CD4-positive, alpha-beta memory T cell (primary cell): ENCODE data around the gene MTFP1. TPM values are rescaled to one million over a fixed set of nuclear protein-coding genes. Genes with fewer than 3 reads are reported as not detected.
A peak's percentile ranks its signal among the peaks of the same experiment; 100 is the strongest.

Source experiments
- CTCF ChIA-PET: fragments of 350-600 bp; sonication (Branson Sonifier 250); formaldehyde crosslinking; loops from one replicate; lab custom pipeline; 2021; ENCODE audit warnings: inconsistent platforms; ENCODE audit not compliant: partially characterized antibody; lab: Charles Lee
- POLR2A ChIA-PET: fragments of 350-600 bp; sonication (Branson Sonifier 250); formaldehyde crosslinking; loops from one replicate; lab custom pipeline; 2021; ENCODE audit not compliant: partially characterized antibody; lab: Charles Lee
- DNase-seq, 5 donors: peaks; one replicate each; pipeline versions ENCODE4 v3.0.0 to v3.0.0-alpha.2; 2020 to 2022; ENCODE audit warnings: mixed read lengths in 1 of 5
- H3K27ac ChIP-seq: one replicate; pipeline ENCODE4 v1.7.0; 2013; ENCODE audit warnings: low read depth, low read length
- H3K27me3 ChIP-seq: 2 replicates; pipeline ENCODE4 v1.7.0; 2013; ENCODE audit warnings: mild to moderate bottlenecking, low read length, moderate library complexity; ENCODE audit not compliant: insufficient read depth
- H3K36me3 ChIP-seq: 2 replicates; pipeline ENCODE4 v1.7.0; 2013; ENCODE audit warnings: mild to moderate bottlenecking, low read length, moderate library complexity; ENCODE audit not compliant: insufficient read depth
- H3K4me1 ChIP-seq: 2 replicates; pipeline ENCODE4 v1.7.0; 2013; ENCODE audit warnings: mild to moderate bottlenecking, low read length, moderate library complexity; ENCODE audit not compliant: insufficient read depth
- H3K4me3 ChIP-seq, 2 donors: one replicate each; pipeline ENCODE4 v1.7.0; 2013; ENCODE audit warnings: low read length in 2 of 2, mild to moderate bottlenecking in 1 of 2
- H3K9me3 ChIP-seq, 2 donors: one replicate each; pipeline ENCODE4 v1.7.0; 2013; ENCODE audit warnings: low read length in 2 of 2, control low read depth in 1 of 2; ENCODE audit not compliant: control insufficient read depth in 1 of 2
- H3K27ac Mint-ChIP-seq, 7 donors: one replicate each; pipeline ENCODE4 v1.8.0; 2020 to 2021; ENCODE audit warnings: mixed read lengths in 7 of 7, mild to moderate bottlenecking in 6 of 7, inconsistent platforms in 3 of 7, moderate library complexity in 3 of 7
- H3K27me3 Mint-ChIP-seq, 2 donors: one replicate each; pipeline ENCODE4 v1.8.0; 2020 to 2021; ENCODE audit warnings: mixed read lengths in 2 of 2
- H3K36me3 Mint-ChIP-seq, 2 donors: one replicate each; pipeline ENCODE4 v1.8.0; 2020 to 2021; ENCODE audit warnings: mixed read lengths in 2 of 2, inconsistent platforms in 1 of 2, mild to moderate bottlenecking in 1 of 2
- H3K4me1 Mint-ChIP-seq, 4 donors: one replicate each; pipeline ENCODE4 v1.8.0; 2020 to 2021; ENCODE audit warnings: mixed read lengths in 4 of 4, mild to moderate bottlenecking in 1 of 4
- H3K4me3 Mint-ChIP-seq, 8 donors: one replicate each; pipeline ENCODE4 v1.8.0; 2020 to 2021; ENCODE audit warnings: mixed read lengths in 8 of 8, mild to moderate bottlenecking in 7 of 8, moderate library complexity in 6 of 8, inconsistent platforms in 3 of 8
- H3K9me3 Mint-ChIP-seq, 8 donors: one replicate each; pipeline ENCODE4 v1.8.0; 2020 to 2021; ENCODE audit warnings: mixed read lengths in 8 of 8, mild to moderate bottlenecking in 5 of 8, inconsistent platforms in 3 of 8, moderate library complexity in 1 of 8
- intact Hi-C: fragments of 100-400 bp; cut with micrococcal nuclease; formaldehyde crosslinking; loops from one replicate; pipeline ENCODE4 v1.15.1; 2023
- polyA plus RNA-seq, 2 donors: library from polyadenylated mRNA; unstranded; fragments of 300-500 nt; fragmentation: Illumina TruSeq; gene quantifications; one replicate each; pipeline ENCODE4 v1.2.3, GENCODE V29; 2021
- total RNA-seq, 2 experiments: library from RNA; stranded (reverse); gene quantifications; one replicate each; pipeline ENCODE4 v1.2.3, GENCODE V29; 2021

Gene MTFP1
- total and polyA plus RNA-seq, 4 experiments from 2014 or later, result 13.5 to 47.4 (median 23.4) TPM

DNA sequence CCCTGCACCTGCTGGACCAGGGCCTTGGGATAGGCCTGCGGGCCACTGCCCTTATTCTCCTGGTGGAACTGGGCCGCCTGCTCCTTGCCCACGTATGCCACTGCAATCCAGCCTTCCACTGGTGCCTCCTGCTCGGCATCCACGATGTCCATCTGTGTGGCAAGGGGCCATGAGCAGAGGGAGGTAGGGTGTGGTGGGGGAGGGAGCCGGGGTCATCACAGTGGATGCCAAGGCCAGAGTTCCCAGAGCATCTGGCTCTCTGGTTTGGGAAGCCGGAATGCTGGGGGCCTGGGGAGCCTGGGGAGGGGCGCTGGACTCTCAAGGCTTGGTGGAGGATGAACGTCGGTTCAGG is 39.0 kb upstream of the MTFP1 start:
- Mint-ChIP-seq H3K36me3 (no peaks in the 10 kb centered on the region), H3K9me3 (no peaks in the 10 kb centered on the region), H3K27me3 (peaks cover 0 to 2% of the 10 kb centered on the region in 2 donors), H3K4me3 (peak overlapping the region; percentile 54 to 82 (median 79)), H3K27ac (peak overlapping the region in 2 of 7 donors; percentile 0 to 56), H3K4me1 (peaks cover 9 to 13% (median 11%) of the 10 kb centered on the region in 4 donors)
- Histone ChIP-seq H3K27me3 (no peaks in the 10 kb centered on the region), H3K4me1 (peaks cover 13% of the 10 kb centered on the region), H3K27ac (no peak overlapping the region), H3K36me3 (no peaks in the 10 kb centered on the region), H3K9me3 (no peaks in the 10 kb centered on the region), H3K4me3 (no peak overlapping the region)
- no peak for DNase-seq
- intact Hi-C loops, result loop anchor here (2.0 kb wide), 1 partner anchor 30 kb away; the partner anchor contains the start of genes CCDC157 and SF3A1
- CTCF ChIA-PET, result interaction anchor here (0.9 to 16.0 kb wide), 13 partner anchors 12 to 280 kb away, joined by 3 to 392 read pairs (median 5); partner anchors contain the start of genes CASTOR1 and MTFP1
- POLR2A ChIA-PET, result interaction anchor here (1.2 to 4.3 kb wide), 8 partner anchors 39 to 110 kb away, joined by 3 to 90 read pairs (median 4); partner anchors contain the start of genes CASTOR1 and TBC1D10A

- peak; percentile 66 to 85 (median 79) for DNase-seq
- H3K27ac ChIP-seq, result no peak within 1 kb of the TSS
- H3K4me3 ChIP-seq, result no peak within 1 kb of the TSS
- POLR2A ChIA-PET, result interaction anchor here (0.6 to 4.3 kb wide), 16 partner anchors 10 to 124 kb away, joined by 3 to 90 read pairs (median 4); partner anchors contain the start of genes CASTOR1, SEC14L2 and TBC1D10A
- Mint-ChIP-seq H3K4me3 (peak within 1 kb of the TSS; percentile 63 to 84 (median 79)), H3K36me3 (no peaks in the 10 kb centered on the region), H3K9me3 (no peaks in the 10 kb centered on the region), H3K27ac (peak within 1 kb of the TSS in 5 of 7 donors; percentile 0 to 94 (median 84)), H3K4me1 (peaks cover 9 to 15% (median 11%) of the 10 kb centered on the region in 4 donors), H3K27me3 (peaks cover 0 to 2% of the 10 kb centered on the region in 2 donors)
- intact Hi-C loops, result loop anchor here (1.0 to 2.0 kb wide), 4 partner anchors 30 to 279 kb away; partner anchors contain the start of genes CCDC157 and SF3A1
- H3K27me3 ChIP-seq, result no peaks in the 10 kb centered on the region
- H3K36me3 ChIP-seq, result no peaks in the 10 kb centered on the region
- CTCF ChIA-PET, result interaction anchor here (0.6 to 16.0 kb wide), 28 partner anchors 10 to 285 kb away, joined by 3 to 392 read pairs (median 4); partner anchors contain the start of genes CASTOR1, CCDC157, MTFP1 and SEC14L2
- H3K4me1 ChIP-seq, result peaks cover 13% of the 10 kb centered on the region
- no peaks in the 10 kb centered on the region for H3K9me3 ChIP-seq
These were observed 38.4 kb upstream of the MTFP1 start, which contains the start of gene RNF215 for GRCh38 chr22:30386960-30387827. Gene RNF215 (minus strand): TSS chr22:30387411. CDS start chr22:30387313, 98 bp downstream.

GRCh38 chr22:30390974-30391691 is 34.4 kb upstream of the MTFP1 start:
- Histone ChIP-seq H3K36me3 (no peaks in the 10 kb centered on the region), H3K4me1 (peaks cover 15% of the 10 kb centered on the region), H3K9me3 (no peaks in the 10 kb centered on the region), H3K4me3 (no peak overlapping the region), H3K27ac (no peak overlapping the region), H3K27me3 (no peaks in the 10 kb centered on the region)
- ChIA-PET POLR2A (interaction anchor here (1.2 to 4.9 kb wide), 6 partner anchors 34 to 124 kb away, joined by 3 to 46 read pairs (median 6); partner anchors contain the start of genes CASTOR1, CCDC157, MTFP1 and OSM), CTCF (interaction anchor here (0.8 to 16.0 kb wide), 23 partner anchors 11 to 290 kb away, joined by 3 to 392 read pairs (median 4); partner anchors contain the start of genes CASTOR1, MTFP1 and SLC35E4)
- Mint-ChIP-seq H3K9me3 (no peaks in the 10 kb centered on the region), H3K27me3 (peaks cover 0 to 3% of the 10 kb centered on the region in 2 donors), H3K36me3 (no peaks in the 10 kb centered on the region), H3K27ac (peak overlapping the region in 6 of 7 donors; percentile 31 to 93 (median 85)), H3K4me3 (peak overlapping the region in 1 of 8 donors; percentile 44), H3K4me1 (peaks cover 9 to 22% (median 14%) of the 10 kb centered on the region in 4 donors)
- peak; percentile 79 to 80 (median 80) for DNase-seq
- intact Hi-C loops, result loop anchor here (1.0 to 2.0 kb wide), 2 partner anchors 35 to 212 kb away; no protein-coding TSS in a partner anchor

- CTCF ChIA-PET, result interaction anchor here (1.0 to 16.0 kb wide), 11 partner anchors 9 to 295 kb away, joined by 3 to 392 read pairs (median 5); partner anchors contain the start of genes CASTOR1 and MTFP1
- DNase-seq, result no peak
- POLR2A ChIA-PET, result interaction anchor here (1.3 to 4.9 kb wide), 4 partner anchors 32 to 104 kb away, joined by 3 to 46 read pairs (median 24); partner anchors contain the start of genes CASTOR1 and MTFP1
- Mint-ChIP-seq H3K4me1 (peaks cover 7 to 30% (median 18%) of the 10 kb centered on the region in 4 donors), H3K27ac (peak overlapping the region in 3 of 7 donors; percentile 21 to 62 (median 56)), H3K4me3 (no peak overlapping the region), H3K9me3 (no peaks in the 10 kb centered on the region), H3K36me3 (peaks cover 0 to 2% of the 10 kb centered on the region in 2 donors), H3K27me3 (peaks cover 0 to 2% of the 10 kb centered on the region in 2 donors)
- H3K4me3 ChIP-seq, result no peak overlapping the region
- intact Hi-C loops, result no loop called here
- no peaks in the 10 kb centered on the region for H3K9me3 ChIP-seq
- H3K4me1 ChIP-seq, result peaks cover 19% of the 10 kb centered on the region
- H3K27ac ChIP-seq, result no peak overlapping the region
- H3K36me3 ChIP-seq, result no peaks in the 10 kb centered on the region
- no peaks in the 10 kb centered on the region for H3K27me3 ChIP-seq
These were observed 32.8 kb upstream of the MTFP1 start for GRCh38 chr22:30392661-30393321.

- no peak overlapping the region for H3K4me3 ChIP-seq
- no peaks in the 10 kb centered on the region for H3K9me3 ChIP-seq
- ChIA-PET CTCF (interaction anchor here (0.6 to 16.0 kb wide), 4 partner anchors 12 to 112 kb away, joined by 3 to 194 read pairs (median 14); partner anchors contain the start of gene MTFP1), POLR2A (interaction anchor here (1.4 to 4.7 kb wide), 2 partner anchors 32 to 104 kb away, joined by 7 to 41 read pairs; partner anchors contain the start of genes CASTOR1 and MTFP1)
- peak overlapping the region in 4 of 7 donors; percentile 38 to 89 (median 73) for H3K27ac Mint-ChIP-seq
- peaks cover 12 to 35% (median 24%) of the 10 kb centered on the region in 4 donors for H3K4me1 Mint-ChIP-seq
- H3K4me3 Mint-ChIP-seq, result no peak overlapping the region
- no peaks in the 10 kb centered on the region for H3K27me3 ChIP-seq
- peaks cover 0 to 2% of the 10 kb centered on the region in 2 donors for H3K36me3 Mint-ChIP-seq
- peaks cover 24% of the 10 kb centered on the region for H3K4me1 ChIP-seq
- no peak for DNase-seq
- no peaks in the 10 kb centered on the region for H3K36me3 ChIP-seq
- no peaks in the 10 kb centered on the region for H3K9me3 Mint-ChIP-seq
- no peak overlapping the region for H3K27ac ChIP-seq
- peaks cover 0 to 2% of the 10 kb centered on the region in 2 donors for H3K27me3 Mint-ChIP-seq
- intact Hi-C loops, result no loop called here
These were observed 32.3 kb upstream of the MTFP1 start for GRCh38 chr22:30393322-30393680.

DNA sequence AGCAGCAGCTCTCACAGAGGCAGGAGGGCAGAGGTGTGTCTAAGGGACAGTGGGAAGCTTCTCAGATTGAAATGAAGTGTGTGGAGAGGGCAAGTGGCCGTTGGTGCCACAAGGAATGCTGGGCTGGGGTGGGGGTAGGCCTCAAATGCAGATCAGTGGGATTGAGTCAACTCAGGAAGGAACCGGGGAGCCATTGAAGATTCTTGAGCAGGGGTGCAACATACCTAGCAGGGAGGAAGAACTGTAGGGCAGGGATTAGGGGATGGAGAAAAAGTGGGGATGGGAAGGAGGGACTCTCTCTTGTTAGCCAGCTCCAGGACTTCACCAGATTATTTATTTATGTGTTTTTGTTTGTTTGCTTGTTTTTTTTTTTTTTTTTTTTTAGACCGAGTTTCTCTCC is 31.7 kb upstream of the MTFP1 start:
- peaks cover 18 to 41% (median 29%) of the 10 kb centered on the region in 4 donors for H3K4me1 Mint-ChIP-seq
- peaks cover 0 to 2% of the 10 kb centered on the region in 2 donors for H3K36me3 Mint-ChIP-seq
- Histone ChIP-seq H3K4me1 (peaks cover 30% of the 10 kb centered on the region), H3K9me3 (no peaks in the 10 kb centered on the region), H3K27me3 (no peaks in the 10 kb centered on the region), H3K4me3 (no peak overlapping the region), H3K36me3 (no peaks in the 10 kb centered on the region), H3K27ac (no peak overlapping the region)
- H3K27me3 Mint-ChIP-seq, result peaks cover 0 to 2% of the 10 kb centered on the region in 2 donors
- ChIA-PET POLR2A (interaction anchor here (0.6 to 6.4 kb wide), 5 partner anchors 25 to 953 kb away, joined by 3 to 91 read pairs (median 4); partner anchors contain the start of genes CASTOR1, MTFP1 and TBC1D10A), CTCF (interaction anchor here (0.6 to 16.0 kb wide), 6 partner anchors 8 to 286 kb away, joined by 3 to 194 read pairs (median 4); partner anchors contain the start of gene MTFP1)
- peak overlapping the region in 4 of 7 donors; percentile 68 to 89 (median 84) for H3K27ac Mint-ChIP-seq
- H3K4me3 Mint-ChIP-seq, result no peak overlapping the region
- intact Hi-C loops, result no loop called here
- DNase-seq, result no peak
- no peaks in the 10 kb centered on the region for H3K9me3 Mint-ChIP-seq
